ENCODE data around the gene ATP11C.

- TF ChIP-seq EZH2 (IDR thresholded peaks at IDR 0.05), result no peak
- TF ChIP-seq POLR2AphosphoS5 (IDR thresholded peaks at IDR 0.05; ENCODE audit: borderline replicate concordance, low read depth, low read length), result no peak
These were observed 173.2 kb downstream of the ATP11C start for GRCh38 chrX:139759637-139760036.

Measured in SK-N-MC (cell line).